Activated T-cell treated with anti-CD3 and anti-CD28 coated beads for 24 hours (primary cell): ENCODE results near the gene ZBTB25.

ENCODE experiments used
- DNase-seq: peaks from one replicate; pipeline ENCODE4 v3.0.0-alpha.2; 2020; ENCODE audit warnings: low read depth

ZBTB25 gene

DNA sequence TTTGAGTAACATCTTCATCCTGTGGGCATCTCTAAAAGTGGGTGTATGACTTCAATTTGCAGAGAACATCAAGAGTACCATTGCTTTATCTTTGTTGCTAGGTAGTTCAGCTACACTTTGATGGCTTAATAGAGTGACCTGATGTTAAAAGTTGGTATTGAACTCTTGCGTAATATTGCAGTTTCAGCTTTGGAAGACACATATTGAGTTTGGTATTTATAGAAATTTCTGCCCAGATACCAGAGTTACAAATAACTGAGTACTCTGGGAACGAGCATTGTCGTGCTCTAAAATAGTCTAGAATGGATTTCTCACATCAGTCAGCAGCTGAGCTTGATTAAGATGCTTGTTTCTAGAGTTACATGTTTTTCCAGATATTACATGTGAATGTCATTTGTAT lies 63.1 kb downstream of the ZBTB25 start:
- no peak for DNase-seq

DNA sequence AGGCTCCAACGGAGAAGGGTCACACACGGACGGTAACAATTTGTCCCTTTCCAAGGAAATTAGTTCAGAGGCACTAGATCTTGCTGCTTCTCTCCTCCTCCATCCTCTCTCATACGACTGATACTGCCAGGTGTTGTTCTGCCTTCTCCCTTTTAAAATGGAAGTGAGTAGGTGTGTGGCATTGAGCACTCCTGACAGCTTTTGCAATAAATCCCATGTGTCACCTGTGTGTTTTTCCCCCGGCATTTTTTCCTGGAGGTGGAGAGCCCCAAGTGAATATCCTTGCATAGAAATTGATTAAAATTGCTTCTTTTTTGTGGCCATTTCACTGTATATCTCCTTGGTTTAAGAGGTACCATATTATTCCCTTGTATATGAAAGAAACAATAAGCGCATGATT lies 64.5 kb downstream of the ZBTB25 start:
- no peak for DNase-seq

DNA sequence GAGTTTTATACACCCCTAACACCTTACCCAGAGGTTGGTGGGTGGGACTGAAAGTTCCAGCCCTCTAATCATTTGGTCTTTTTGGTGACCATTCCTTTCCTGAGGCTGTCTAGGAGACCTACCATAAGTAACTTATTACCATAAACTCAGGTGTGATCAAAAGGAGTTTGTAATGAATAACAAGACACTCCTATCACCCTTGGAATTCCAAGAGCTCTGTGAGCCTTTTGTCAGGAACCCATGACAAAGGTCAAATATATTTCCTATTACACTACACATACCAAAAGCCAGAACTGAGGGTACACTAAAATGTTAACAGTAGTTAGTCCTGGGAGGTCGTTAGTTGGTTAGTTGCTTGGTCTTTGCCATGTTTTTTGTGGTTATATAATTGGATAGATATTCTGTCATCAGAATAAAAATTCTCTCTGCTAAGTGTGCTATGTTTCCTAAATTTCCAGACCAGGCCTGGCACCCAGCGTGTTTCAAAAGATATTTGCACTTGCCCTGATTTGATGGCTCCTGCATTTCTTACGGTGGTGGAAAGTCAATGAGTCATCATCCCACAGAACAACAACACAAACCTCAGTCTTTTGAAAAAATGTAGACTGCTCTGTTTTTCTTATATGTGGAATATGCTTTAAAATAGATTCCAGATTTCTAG lies 65.3 kb downstream of the ZBTB25 start:
- no peak for DNase-seq

DNA sequence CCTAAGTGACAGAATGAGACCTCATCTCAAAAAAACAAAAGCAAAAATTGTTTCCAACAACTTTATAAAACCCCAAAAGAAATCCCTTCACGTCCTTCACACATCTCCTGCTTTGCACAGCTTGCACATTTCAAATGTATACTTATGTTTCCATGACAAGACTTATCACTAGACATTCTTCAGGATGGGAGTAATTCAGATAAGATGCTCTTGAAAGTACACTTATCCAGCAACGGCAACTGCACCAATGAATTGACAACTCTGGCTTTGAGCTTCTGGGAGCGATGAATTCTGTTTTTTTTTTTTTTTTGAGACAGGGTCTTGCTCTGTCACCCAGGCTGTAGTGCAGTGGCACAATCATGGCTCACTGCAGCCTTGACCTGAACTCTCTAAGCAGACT lies 69.1 kb downstream of the ZBTB25 start:
- no peak for DNase-seq

DNA sequence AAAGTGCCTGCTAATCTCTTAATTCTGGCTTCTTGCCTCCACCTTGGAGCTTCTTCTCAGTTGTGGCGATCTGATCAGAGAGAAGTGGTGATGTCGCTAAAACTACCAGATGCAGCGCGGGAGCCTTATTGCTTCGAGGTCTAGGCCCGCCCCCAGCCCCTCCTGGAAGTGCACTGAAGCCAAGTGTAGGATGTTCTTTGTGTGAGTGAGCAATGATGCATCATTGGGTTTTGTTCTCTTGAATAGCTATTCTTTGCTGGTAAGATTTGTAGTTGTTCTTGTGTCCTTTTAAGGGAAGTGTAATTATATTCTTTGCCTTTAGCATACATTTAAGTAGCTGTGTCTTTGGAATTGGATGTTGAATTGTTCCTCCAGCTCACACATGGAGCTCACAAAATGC lies 79.7 kb downstream of the ZBTB25 start:
- DNase-seq = no peak

DNA sequence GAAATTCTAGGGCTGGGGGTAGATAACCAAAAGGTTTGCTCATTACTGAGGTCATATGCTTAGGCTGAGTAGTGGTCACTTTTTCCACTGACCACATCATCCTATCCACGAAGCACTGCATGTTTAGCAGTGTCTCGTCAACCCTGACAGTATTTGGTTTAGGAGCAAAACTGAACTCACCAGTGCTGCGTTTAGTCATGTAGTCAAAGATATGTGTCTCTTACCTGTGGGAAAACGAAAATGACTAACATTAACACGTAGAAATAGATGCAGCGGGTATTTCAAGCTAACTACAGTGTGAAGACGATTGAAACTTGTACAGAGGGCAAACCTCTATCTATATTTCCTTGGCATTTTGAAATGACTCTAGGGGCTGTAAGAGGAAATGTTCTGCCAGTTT lies 80.9 kb downstream of the ZBTB25 start:
- DNase-seq = no peak

DNA sequence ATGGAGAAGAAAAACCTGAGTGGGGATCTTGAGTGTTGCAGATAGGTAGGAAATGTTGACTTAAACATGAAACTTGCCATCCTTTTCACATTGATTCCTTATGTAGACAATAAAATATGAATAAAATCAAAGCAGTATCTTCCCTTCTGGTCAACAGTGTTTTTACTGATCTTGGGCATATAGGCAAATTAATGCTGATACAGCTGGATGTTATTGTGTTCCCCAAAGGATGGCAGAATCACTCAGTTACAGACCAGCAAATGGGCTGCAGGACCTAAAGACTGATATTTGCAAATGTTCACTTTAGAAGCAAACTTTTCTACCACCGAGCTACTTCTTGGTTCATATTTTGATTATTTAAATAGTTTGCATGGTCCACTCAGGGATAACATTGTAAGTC lies 81.6 kb downstream of the ZBTB25 start:
- no peak for DNase-seq

DNA sequence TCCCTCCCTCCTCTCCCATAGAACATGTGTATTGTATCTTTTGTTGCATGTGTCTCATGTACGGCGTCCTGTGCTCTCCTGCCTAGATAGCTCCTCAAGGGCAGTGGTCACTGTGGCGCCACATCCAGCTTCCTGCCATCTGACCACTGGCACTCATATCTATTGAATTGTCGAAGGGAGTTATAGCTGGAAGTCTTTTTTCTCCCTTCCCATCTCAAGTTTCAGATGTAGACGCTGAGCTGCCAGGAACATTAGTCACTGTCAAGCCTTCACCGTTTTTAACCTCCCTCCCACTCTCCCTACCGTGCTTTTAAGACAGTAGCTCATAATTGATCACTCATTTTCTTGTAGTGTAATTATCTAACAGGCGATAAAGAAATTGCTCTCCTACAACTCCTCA lies 82.5 kb downstream of the ZBTB25 start:
- no peak for DNase-seq

DNA sequence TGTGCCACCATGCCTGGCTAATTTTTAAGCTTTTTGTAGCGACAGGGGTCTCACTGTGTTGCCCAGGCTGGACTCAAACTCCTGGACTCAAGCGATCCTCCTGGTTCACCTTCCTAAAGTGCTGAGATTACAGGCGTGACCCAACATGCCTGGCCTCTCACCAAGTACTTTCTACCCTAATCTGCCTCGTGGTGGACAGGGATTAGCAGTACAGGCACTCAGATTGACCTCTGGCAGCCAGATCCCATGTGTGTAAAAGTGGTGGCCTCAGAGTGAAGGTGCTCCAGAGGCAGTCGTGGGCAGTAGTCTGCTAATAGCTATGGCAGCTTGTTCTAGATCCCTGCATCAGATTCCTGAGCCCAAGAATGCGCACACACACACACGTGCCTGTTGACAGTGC lies 84.6 kb downstream of the ZBTB25 start:
- DNase-seq = no peak

DNA sequence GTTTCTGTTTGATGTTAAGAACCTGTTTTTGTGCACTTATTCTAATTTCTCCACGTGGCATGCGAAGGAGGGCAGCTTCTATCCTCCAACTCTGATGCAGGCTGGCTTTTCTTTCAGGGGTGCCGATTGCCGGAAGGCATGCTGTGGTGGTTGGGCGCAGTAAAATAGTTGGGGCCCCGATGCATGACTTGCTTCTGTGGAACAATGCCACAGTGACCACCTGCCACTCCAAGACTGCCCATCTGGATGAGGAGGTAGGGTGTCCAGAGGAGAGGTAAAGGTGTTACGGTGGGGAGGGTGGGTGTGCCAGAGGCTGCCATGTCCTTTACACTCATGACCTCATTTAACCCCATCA lies 85.9 kb downstream of the ZBTB25 start:
- no peak for DNase-seq

DNA sequence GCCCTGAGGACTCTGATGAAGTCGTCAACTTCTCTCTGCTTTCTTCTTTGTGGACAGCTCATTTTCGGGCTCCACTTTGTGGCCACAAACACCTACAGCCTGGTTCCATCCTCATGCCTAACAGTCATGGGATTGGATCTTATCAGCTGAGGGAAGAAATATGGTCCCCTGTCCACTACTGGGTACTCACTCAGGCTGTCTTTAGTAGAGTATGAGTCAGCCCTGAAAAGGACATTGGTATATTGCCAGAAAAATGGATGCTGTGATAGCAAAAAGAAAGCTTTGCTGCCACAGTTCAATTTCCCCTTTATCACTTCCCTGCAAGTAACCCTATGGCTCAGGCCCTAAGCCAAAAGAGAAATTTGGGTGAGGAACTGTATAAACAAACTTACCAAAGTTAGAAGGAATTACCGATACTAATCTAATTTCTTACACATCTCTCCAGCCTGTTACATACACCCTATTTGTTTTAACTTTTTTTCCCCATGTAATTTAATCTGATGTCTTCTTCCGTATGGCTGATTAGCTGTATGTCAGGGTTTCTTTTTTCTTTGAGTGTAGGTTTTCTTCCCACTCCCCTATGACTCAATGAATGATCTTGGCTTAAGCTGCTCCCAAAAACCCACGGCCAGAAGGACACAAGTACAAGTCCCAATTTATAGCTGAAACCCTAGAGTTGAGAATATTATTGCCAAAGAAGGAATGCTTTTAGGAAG lies 86.4 kb downstream of the ZBTB25 start:
- DNase-seq = no peak

DNA sequence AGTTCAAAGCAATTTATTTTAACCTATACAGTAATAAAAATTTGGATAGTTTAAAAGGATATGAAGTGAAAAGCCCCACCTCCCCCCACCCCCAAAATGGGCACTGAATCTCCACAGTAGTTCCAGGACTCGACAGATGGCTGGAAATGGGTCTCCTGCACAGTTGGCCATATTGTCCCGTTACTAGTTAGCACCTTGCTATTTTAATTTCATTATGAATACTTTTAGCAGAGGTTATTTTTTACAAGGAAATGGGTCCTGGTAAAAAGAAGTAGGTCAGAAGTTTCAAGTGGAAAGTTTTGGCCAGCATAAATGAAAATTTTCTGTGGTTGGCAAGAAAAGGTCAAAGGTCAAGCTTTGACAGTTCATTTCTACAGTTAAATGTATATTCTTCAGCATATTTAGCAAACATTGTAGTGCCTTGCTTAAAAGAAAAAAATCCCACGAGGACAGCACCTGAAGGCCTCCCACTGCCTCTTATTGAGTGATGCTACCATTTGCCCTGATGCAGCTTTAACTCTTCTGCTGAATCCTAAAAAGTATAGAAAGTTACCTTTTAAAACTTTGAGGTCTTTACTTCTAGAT lies 87.2 kb downstream of the ZBTB25 start:
- DNase-seq = no peak

DNA sequence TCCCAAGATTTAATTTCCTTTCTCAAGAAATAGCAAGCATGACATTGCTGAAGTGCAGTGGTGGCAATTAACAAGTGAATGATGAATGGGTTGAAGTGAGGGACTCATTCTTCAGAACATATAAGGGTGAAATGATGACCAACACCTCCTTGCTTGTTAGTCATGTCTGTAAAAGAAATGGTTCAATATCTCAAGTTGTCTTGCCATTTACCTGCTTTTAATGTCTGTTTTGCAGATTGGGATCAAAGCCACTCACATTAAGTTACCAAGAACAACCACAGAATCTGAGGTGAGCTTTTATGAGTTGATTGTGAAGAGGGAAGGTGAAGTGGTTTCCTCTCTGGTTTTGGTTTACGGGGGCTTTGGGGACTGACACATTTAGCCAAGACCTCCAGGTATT lies 91.4 kb downstream of the ZBTB25 start:
- no peak for DNase-seq

DNA sequence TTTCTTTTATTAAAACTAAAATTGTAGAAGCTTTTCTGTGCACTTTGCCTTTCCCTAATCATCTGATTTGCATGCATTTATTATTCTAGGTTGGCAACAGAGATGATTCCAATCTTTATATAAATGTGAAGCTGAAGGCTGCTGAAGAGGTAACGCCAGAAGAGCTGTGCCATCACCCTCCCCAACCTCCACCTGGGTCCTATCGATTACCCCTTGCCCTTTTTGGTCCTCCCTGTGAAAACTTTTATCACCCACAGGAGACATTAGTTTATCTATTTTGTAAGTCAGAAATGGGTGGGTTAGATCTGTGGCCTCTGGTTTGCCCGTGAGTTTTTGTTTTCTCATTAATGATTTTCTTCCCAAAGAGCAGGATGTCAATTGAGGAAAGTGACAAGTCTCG lies 92.6 kb downstream of the ZBTB25 start:
- no peak for DNase-seq

DNA sequence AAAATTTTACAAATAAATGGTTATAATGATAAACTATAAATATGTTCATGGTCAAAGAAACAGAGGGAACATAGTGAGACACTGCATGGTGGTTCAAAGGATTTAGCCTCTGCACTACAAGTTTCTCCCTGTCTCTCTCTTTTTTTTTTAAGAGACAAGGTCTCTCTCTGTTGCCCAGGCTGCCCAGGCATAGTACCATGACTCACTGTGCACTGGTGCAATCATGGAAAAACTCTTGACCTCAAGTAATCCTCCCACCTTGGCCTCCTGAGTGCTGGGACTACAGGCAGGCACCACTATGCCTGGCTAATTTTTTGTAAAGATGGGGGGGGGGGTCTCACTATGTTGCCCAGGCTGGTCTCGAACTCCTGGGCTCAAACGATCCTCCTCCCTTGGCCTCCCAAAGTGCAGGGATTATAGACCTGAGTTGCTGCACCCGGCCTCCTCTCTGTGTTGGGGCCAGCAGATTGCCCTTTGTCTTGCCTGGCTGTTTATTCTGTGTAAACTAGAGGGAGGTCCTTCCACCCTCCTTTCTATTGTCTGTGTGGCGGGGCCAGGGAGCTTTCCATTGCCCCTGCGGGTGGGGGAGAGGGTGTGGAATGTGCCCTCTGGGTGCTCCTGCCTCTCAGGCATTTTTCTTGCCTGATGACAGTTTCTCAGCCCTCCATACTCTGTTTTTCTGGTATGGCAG lies 93.4 kb downstream of the ZBTB25 start:
- DNase-seq = no peak

DNA sequence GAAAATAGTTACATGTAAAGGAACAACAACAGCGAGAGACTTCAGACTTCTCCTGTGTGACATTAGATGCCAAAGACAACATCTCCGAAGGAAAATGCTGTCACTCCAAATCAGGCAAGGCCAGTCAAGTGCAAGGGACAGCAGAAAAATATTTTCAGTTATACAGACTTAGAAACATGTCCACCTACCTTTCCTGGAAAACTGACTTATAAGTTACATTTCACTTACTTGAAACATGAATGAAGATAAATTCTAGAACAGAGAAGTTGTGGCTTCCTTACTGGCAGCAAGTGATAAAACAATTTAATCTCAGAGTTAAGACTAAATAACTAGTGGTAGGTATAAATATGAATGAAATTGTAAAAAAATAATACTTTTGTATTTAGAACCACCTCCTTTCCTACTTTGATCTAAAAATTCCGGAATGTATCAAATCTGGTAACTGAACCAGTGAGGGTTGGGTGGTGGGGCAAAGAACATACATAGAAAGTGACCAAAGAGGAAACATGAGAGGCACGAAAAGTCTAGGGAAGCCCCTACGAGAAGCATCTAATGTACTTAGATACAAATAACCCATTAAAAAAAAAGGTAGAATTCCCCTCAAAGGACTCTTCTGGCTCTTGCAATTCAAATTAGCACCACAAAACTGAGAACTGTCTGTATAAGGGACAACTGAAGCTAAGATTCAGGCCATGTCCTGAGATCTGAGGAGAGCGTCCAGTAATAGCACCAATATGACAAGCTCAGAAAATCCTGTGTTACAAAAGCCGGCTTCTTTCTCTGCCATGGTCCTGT lies 94.3 kb downstream of the ZBTB25 start:
- DNase-seq = no peak

DNA sequence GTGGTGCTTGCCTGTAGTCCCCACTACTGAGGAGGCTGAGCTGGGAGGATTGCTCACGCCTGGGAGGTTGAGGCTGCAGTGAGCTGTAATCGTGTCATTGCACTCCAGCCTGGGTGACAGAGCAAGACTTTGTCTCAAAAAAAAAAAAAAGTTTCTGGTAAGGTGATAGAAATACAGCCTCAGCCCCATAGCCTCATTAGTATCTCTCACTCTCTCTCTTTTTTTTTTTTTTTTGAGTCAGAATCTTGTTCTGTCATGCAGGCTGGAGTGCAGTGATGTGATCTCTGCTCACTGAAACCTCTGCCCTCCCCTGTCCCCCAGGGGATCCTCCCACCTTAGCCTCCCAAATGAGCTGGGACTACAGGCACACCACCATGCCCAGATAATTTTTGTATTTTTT lies 96.3 kb downstream of the ZBTB25 start:
- no peak for DNase-seq

DNA sequence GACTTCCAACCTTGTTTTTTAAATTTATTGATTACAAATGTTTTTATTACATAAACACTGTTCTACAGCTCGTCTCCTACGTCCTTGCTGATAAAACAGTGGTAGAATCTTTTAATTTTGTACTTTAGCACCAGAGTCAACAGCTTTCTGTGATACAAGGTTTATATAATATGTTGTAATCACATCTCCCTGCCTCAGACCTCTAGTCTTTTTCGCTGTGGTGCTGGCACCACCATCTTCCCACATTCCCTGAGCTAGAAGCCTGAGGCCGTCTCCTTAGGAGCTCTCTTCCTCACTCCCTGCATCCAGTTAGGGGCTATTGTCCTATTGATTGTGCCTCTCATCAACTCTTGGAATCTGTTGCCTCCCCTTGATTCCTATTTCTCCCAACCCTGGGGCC lies 98.3 kb downstream of the ZBTB25 start:
- no peak for DNase-seq

DNA sequence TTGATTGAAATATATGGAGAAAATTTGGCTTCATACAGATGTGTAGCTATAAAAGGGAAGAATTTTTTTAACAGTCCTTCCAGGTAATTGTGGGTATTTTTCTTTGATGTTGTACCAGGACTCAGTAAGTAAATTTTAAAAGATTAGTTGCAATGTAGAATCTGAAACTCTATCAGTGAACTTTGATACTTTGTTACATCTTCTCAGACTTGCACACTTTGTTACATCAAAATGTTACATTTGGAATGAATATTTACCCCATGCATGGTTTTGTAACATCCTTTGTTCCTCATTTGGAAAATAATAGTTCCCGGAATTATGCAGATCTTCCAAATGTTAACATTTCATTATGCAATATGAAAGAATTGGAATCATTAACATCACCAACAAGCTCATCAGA lies 101.7 kb downstream of the ZBTB25 start:
- no peak for DNase-seq

DNA sequence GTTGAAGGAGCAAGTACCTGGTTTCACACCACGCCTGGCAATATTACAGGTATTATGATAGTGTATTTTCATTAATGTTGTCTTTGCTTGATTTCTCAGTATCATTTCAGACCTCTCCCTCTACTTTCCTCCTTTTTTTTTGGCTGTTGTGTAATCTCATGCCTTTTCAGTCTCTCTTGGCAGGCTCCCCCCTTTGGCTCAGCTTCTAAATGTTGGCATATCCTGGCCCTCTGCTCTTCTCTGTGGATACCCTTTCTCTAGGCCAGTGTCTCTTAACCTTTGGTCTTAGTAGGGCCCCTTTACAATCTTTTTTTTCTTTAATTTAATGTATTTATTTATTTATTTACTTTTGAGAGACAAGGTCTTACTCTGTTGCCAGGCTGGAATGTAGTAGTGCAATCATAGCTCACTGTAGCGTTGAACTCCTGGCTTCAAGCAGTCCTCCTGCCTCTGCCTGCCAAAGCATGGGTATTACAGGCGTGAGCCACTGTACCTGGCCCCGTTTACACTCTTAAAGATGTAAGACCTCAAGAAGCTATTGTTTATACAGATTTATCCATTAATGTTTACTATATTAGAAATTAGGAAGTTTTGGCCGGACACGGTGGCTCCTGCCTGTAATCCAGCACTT lies 102.7 kb downstream of the ZBTB25 start:
- DNase-seq = no peak
